IMR-90 (cell line): ENCODE measurements around the gene UBA5. TPM values are rescaled to one million over a fixed set of nuclear protein-coding genes. Genes with fewer than 3 reads are reported as not detected.

Source experiments
- ATAC-seq: fragments of 200-7000 bp; cut with Tn5 transposase; 2 replicates; pipeline ENCODE4 v1.9.1; 2020; ENCODE audit warnings: low read depth, mild to moderate bottlenecking, moderate library complexity
- BruUV-seq: library from RNA; stranded (reverse); fragments of 400-500 nt; replicated peaks from 2 replicates; lab custom pipeline; 2021; lab: Mats Ljungman, UMichigan
- CTCF ChIA-PET: fragments of 300-600 bp; formaldehyde crosslinking; extraction: SDS; loops from one replicate; lab custom pipeline; 2021; ENCODE audit warnings: antibody characterized with exemption; lab: Yijun Ruan, JAX
- POLR2A ChIA-PET: fragments of 300-600 bp; sonication (Branson Sonifier 250); formaldehyde crosslinking; loops from one replicate; lab custom pipeline; 2022; ENCODE audit warnings: antibody characterized with exemption; ENCODE audit not compliant: unreplicated experiment; lab: Charles Lee
- DNase-seq: peaks from one replicate; pipeline ENCODE4 v3.0.0; 2013
- H2AFZ ChIP-seq: replicated peaks from 2 replicates; pipeline ENCODE3; 2013; ENCODE audit warnings: low read length, mild to moderate bottlenecking; ENCODE audit not compliant: poor library complexity
- H2AK5ac ChIP-seq: 2 replicates; pipeline ENCODE4 v1.6.1; 2013; ENCODE audit warnings: low read depth, low read length, inconsistent platforms
- H2AK9ac ChIP-seq: replicated peaks from 2 replicates; pipeline ENCODE3; 2013; ENCODE audit warnings: mild to moderate bottlenecking, low read depth, low read length, moderate library complexity; ENCODE audit not compliant: poor library complexity
- H2BK120ac ChIP-seq: 2 replicates; pipeline ENCODE4 v1.6.1; 2013; ENCODE audit warnings: low read depth, low read length, inconsistent platforms
- H2BK15ac ChIP-seq: 3 replicates; pipeline ENCODE4 v1.6.1; 2013; ENCODE audit warnings: low read depth, low read length, inconsistent platforms
- H2BK20ac ChIP-seq: 2 replicates; pipeline ENCODE4 v1.6.1; 2013; ENCODE audit warnings: low read depth, mild to moderate bottlenecking, inconsistent platforms, low read length, moderate library complexity
- H2BK5ac ChIP-seq: 2 replicates; pipeline ENCODE4 v1.6.1; 2013; ENCODE audit warnings: mild to moderate bottlenecking, low read depth, low read length, inconsistent platforms; ENCODE audit not compliant: poor library complexity, severe bottlenecking
- H3K14ac ChIP-seq: replicated peaks from 2 replicates; pipeline ENCODE4 v1.6.1; 2013; ENCODE audit warnings: low read depth, low read length, inconsistent platforms
- H3K18ac ChIP-seq: 2 replicates; pipeline ENCODE4 v1.6.1; 2013; ENCODE audit warnings: low read depth, low read length, control low read depth
- H3K23ac ChIP-seq: 2 replicates; pipeline ENCODE4 v1.6.1; 2013; ENCODE audit warnings: low read depth, low read length, inconsistent platforms
- H3K27ac ChIP-seq: 2 replicates; pipeline ENCODE4 v1.5.1; 2013; ENCODE audit warnings: mild to moderate bottlenecking, control low read depth, low read length; ENCODE audit not compliant: insufficient read depth
- H3K27me3 ChIP-seq: 2 replicates; pipeline ENCODE4 v1.6.1; 2013; ENCODE audit warnings: low read length; ENCODE audit not compliant: control insufficient read depth, insufficient read depth
- H3K36me3 ChIP-seq: 2 replicates; pipeline ENCODE4 v1.6.1; 2013; ENCODE audit warnings: low read length, mixed read lengths; ENCODE audit not compliant: control insufficient read depth, insufficient read depth
- H3K4ac ChIP-seq: 2 replicates; pipeline ENCODE4 v1.6.1; 2013; ENCODE audit warnings: low read depth, low read length, inconsistent platforms
- H3K4me1 ChIP-seq: 2 replicates; pipeline ENCODE4 v1.6.1; 2013; ENCODE audit warnings: low read length, mixed read lengths; ENCODE audit not compliant: control insufficient read depth, insufficient read depth
- H3K4me2 ChIP-seq: 2 replicates; pipeline ENCODE4 v1.6.1; 2013; ENCODE audit warnings: low read depth, mild to moderate bottlenecking, control low read depth, low read length, moderate library complexity
- H3K4me3 ChIP-seq: 2 replicates; pipeline ENCODE4 v1.5.1; 2013; ENCODE audit warnings: low read depth, mild to moderate bottlenecking, control low read depth, low read length, moderate library complexity; ENCODE audit not compliant: insufficient read depth
- H3K56ac ChIP-seq: 2 replicates; pipeline ENCODE4 v1.6.1; 2013; ENCODE audit warnings: low read length, inconsistent platforms; ENCODE audit not compliant: insufficient read depth; ENCODE audit errors: extremely low read depth
- H3K79me1 ChIP-seq, 2 experiments: 2 replicates each; pipeline ENCODE4 v1.6.1; 2013; ENCODE audit warnings: low read length in 2 of 2, inconsistent platforms in 1 of 2, low read depth in 1 of 2
- H3K9ac ChIP-seq: 2 replicates; pipeline ENCODE4 v1.6.1; 2013; ENCODE audit warnings: low read depth, low read length, control low read depth
- H3K9me1 ChIP-seq: 2 replicates; pipeline ENCODE4 v1.6.1; 2013; ENCODE audit warnings: low read length, inconsistent platforms; ENCODE audit not compliant: insufficient read depth
- H3K9me3 ChIP-seq: 2 replicates; pipeline ENCODE4 v1.6.1; 2013; ENCODE audit warnings: low read length; ENCODE audit not compliant: control insufficient read depth, insufficient read depth
- H4K20me1 ChIP-seq: 2 replicates; pipeline ENCODE4 v1.6.1; 2013; ENCODE audit warnings: low read length, inconsistent platforms; ENCODE audit not compliant: insufficient read depth
- H4K5ac ChIP-seq: 2 replicates; pipeline ENCODE4 v1.6.1; 2013; ENCODE audit warnings: mild to moderate bottlenecking, low read depth, low read length, control low read depth
- H4K8ac ChIP-seq, 2 experiments: 2 replicates each; pipeline ENCODE4 v1.6.1; 2013; ENCODE audit warnings: low read depth in 2 of 2, low read length in 2 of 2, control low read depth in 1 of 2, inconsistent platforms in 1 of 2
- H4K91ac ChIP-seq: 2 replicates; pipeline ENCODE4 v1.6.1; 2013; ENCODE audit warnings: low read depth, low read length, inconsistent platforms; ENCODE audit not compliant: insufficient read depth
- BHLHE40 ChIP-seq: fragments of 150-350 bp; IDR thresholded peaks from 2 replicates; pipeline ENCODE4 v1.6.1; 2016; ENCODE audit warnings: mild to moderate bottlenecking, low read depth, low read length
- CEBPB ChIP-seq: IDR thresholded peaks from 2 replicates; pipeline ENCODE4 v1.6.1; 2012; ENCODE audit warnings: low read depth, low read length, improper control_type of control experiment
- CHD1 ChIP-seq: IDR thresholded peaks from 2 replicates; pipeline ENCODE4 v1.6.1; 2012; ENCODE audit warnings: low read depth, low read length, improper control_type of control experiment
- CTCF ChIP-seq: conservative IDR thresholded peaks from 2 replicates; pipeline ENCODE4 v1.5.1; 2012; ENCODE audit warnings: mild to moderate bottlenecking, low read depth, low read length, improper control_type of control experiment
- ELK1 ChIP-seq: fragments of 150-350 bp; IDR thresholded peaks from 2 replicates; pipeline ENCODE4 v1.6.1; 2016; ENCODE audit warnings: low read depth, mild to moderate bottlenecking, low read length, moderate library complexity, borderline replicate concordance
- FOS ChIP-seq: fragments of 150-350 bp; IDR thresholded peaks from 2 replicates; pipeline ENCODE4 v1.6.1; 2016; ENCODE audit warnings: low read depth, low read length
- MAZ ChIP-seq: IDR thresholded peaks from 2 replicates; pipeline ENCODE4 v1.6.1; 2012; ENCODE audit warnings: low read depth, mild to moderate bottlenecking, low read length, improper control_type of control experiment, moderate library complexity, borderline replicate concordance
- MXI1 ChIP-seq: IDR thresholded peaks from 2 replicates; pipeline ENCODE4 v1.6.1; 2012; ENCODE audit warnings: low read depth, mild to moderate bottlenecking, low read length, moderate library complexity, borderline replicate concordance
- NFE2L2 ChIP-seq: fragments of 150-350 bp; IDR thresholded peaks from 2 replicates; pipeline ENCODE4 v1.6.1; 2016; ENCODE audit warnings: low read depth, mild to moderate bottlenecking, low read length
- POLR2A ChIP-seq: IDR thresholded peaks from 2 replicates; pipeline ENCODE4 v1.6.1; 2012; ENCODE audit warnings: mild to moderate bottlenecking, low read depth, low read length
- RAD21 ChIP-seq: IDR thresholded peaks from 2 replicates; pipeline ENCODE4 v1.6.1; 2012; ENCODE audit warnings: low read length, improper control_type of control experiment
- RCOR1 ChIP-seq: IDR thresholded peaks from 2 replicates; pipeline ENCODE4 v1.6.1; 2012; ENCODE audit warnings: mild to moderate bottlenecking, low read length, improper control_type of control experiment; ENCODE audit not compliant: insufficient replicate concordance
- RFX5 ChIP-seq: IDR thresholded peaks from 2 replicates; pipeline ENCODE4 v1.8.0; 2012; ENCODE audit warnings: low read depth, mild to moderate bottlenecking, low read length, moderate library complexity
- USF2 ChIP-seq: fragments of 150-350 bp; IDR thresholded peaks from 2 replicates; pipeline ENCODE4 v1.6.1; 2017; ENCODE audit warnings: mild to moderate bottlenecking, antibody characterized with exemption, low read length, low read depth
- whole genome bisulfite sequencing, 2 experiments: methylation state at CpG; one replicate each; pipeline versions ENCODE4 v1.1.5 to v1.1.7; 2013; ENCODE audit warnings: missing lambda C conversion rate in 2 of 2; ENCODE audit not compliant: insufficient read length in 1 of 2; ENCODE audit errors: extremely low coverage in 2 of 2; 5-methylcytosine and 5-hydroxymethylcytosine counted together
- dilution Hi-C: fragments of 300-500 bp; cut with HindIII; formaldehyde crosslinking; loops from one replicate; pipeline ENCODE4 v1.14.3; 2018; ENCODE audit warnings: low sequenced_read_pairs; ENCODE audit not compliant: unreplicated experiment
- in situ Hi-C: fragments of 300-500 bp; cut with MboI; formaldehyde crosslinking; loops from 3 replicates; pipeline ENCODE4 v1.14.3; 2019; ENCODE audit warnings: low sequenced_read_pairs, inconsistent platforms, mixed read lengths
- intact Hi-C: fragments of 100-400 bp; cut with micrococcal nuclease; formaldehyde crosslinking; loops from 2 replicates; pipeline ENCODE4 v1.10.0; 2022
- polyA plus RNA-seq, 3 experiments: library from polyadenylated mRNA; depleted of rRNA; stranded (reverse); fragments of >200 nt; gene quantifications; 2 replicates each; pipeline ENCODE4 v1.2.3, GENCODE V29; 2012; ENCODE audit warnings: low replicate concordance in 1 of 3
- total RNA-seq: library from RNA; depleted of rRNA; stranded (reverse); fragments of >200 nt; gene quantifications from 2 replicates; pipeline ENCODE4 v1.2.3, GENCODE V29; 2012

Gene UBA5
- total and polyA plus RNA-seq, 2 of the 4 experiments (the other 2 are of a cell fraction): 20.3 to 30.4 TPM

GRCh38 chr3:132641837-132642538, 18.1 kb upstream of the UBA5 start:
- peak overlapping the region; percentile 75; the same call in 1 of the 2 replicates for H2BK120ac ChIP-seq
- TF ChIP-seq MAZ (no peak), CEBPB (no peak), CHD1 (no peak), NFE2L2 (no peak), BHLHE40 (no peak), FOS (no peak), RFX5 (no peak), ELK1 (no peak), USF2 (no peak), RCOR1 (no peak), POLR2A (0 out of 2 replicates have a peak, but pooled peaks have one; percentile 29), MXI1 (no peak), RAD21 (peak; percentile 86), CTCF (peak; percentile 86)

More at GRCh38 chr3:132641837-132642538, 18.1 kb upstream of the UBA5 start:
- WGBS, 2 experiments: no CpG with 5 or more reads among the region's 5 CpGs
- peak overlapping the region; percentile 80; the same call in 2 of the 3 replicates for H2BK15ac ChIP-seq
- H2AK9ac ChIP-seq: no peak overlapping the region
- H3K27me3 ChIP-seq: no peaks in the 10 kb centered on the region
- no peak overlapping the region for H3K23ac ChIP-seq
- H2BK5ac ChIP-seq: peak overlapping the region; percentile 67
- no TSS peak for BruUV-seq
- no peak overlapping the region for H3K4me2 ChIP-seq
- no peak overlapping the region for H4K5ac ChIP-seq
- H4K8ac ChIP-seq: peak overlapping the region in 1 of 2 experiments; percentile 54; a peak in 1 of 4 replicates
- intact Hi-C loops: loop anchor here (1.0 to 5.0 kb wide), 3 partner anchors 106 to 385 kb away; no protein-coding TSS in a partner anchor
- no peak overlapping the region for H3K56ac ChIP-seq
- peak overlapping the region; percentile 91; the same call in 1 of the 2 replicates for H2AK5ac ChIP-seq
- in situ Hi-C loops: loop anchor here (25.0 kb wide), 1 partner anchor 380 kb away; no protein-coding TSS in a partner anchor
- peak; percentile 67 for DNase-seq
- H3K18ac ChIP-seq: peak overlapping the region; percentile 55; the same call in 1 of the 2 replicates
- no peaks in the 10 kb centered on the region for H4K20me1 ChIP-seq
- H3K9me3 ChIP-seq: no peaks in the 10 kb centered on the region
- H3K27ac ChIP-seq: no peak overlapping the region
- ATAC-seq: peak; percentile 72
- dilution Hi-C loops: loop anchor here (25.0 kb wide), 1 partner anchor 105 kb away; no protein-coding TSS in a partner anchor
- H2AFZ ChIP-seq: no peak overlapping the region
- peaks cover 0 to 5% of the 10 kb centered on the region in 2 experiments; a peak in 1 of 4 replicates for H3K79me1 ChIP-seq
- peak overlapping the region; percentile 81 for H3K14ac ChIP-seq
- peaks cover 9% of the 10 kb centered on the region for H3K4me1 ChIP-seq
- CTCF ChIA-PET: interaction anchor here (0.6 to 3.6 kb wide), 12 partner anchors 10 to 243 kb away, joined by 3 to 27 read pairs (median 3); partner anchors contain the start of gene DNAJC13
- H3K4ac ChIP-seq: peak overlapping the region; percentile 65
- H2BK20ac ChIP-seq: peak overlapping the region; percentile 91
- H3K4me3 ChIP-seq: no peak overlapping the region
- H4K91ac ChIP-seq: peak overlapping the region; percentile 85
- H3K9ac ChIP-seq: no peak overlapping the region
- H3K9me1 ChIP-seq: no peaks in the 10 kb centered on the region; the same call in 1 of the 2 replicates
- POLR2A ChIA-PET: no interaction called here
- peaks cover 3% of the 10 kb centered on the region; the same call in 1 of the 2 replicates for H3K36me3 ChIP-seq
